ENCODE data around the gene C1D. TPM values are rescaled to one million over a fixed set of nuclear protein-coding genes. Genes with fewer than 3 reads are reported as not detected.

The C1D gene
- total and polyA plus RNA-seq, 2 donors (not counting 3 experiments of a cell fraction or from before 2014, with no cell fraction given), result 11.4 to 14.0 TPM

DNA sequence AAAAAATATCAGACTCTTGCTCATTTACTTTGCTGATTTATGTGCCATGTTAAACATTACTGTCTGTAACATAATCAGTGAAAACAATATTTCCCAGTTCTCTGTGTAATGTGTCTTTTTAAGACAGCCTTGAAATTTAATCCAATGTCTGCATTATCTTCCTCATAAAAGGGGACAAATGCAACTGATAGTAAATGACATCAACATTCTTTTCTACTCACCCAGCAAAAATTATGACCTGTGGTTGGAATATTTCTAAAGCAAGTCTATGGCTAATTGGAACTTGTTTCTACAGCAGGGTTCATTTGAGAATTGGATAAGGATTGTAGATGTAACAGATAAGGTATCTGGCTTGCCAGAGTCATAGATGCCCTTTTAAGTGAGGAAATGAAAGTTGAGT lies 34.8 kb downstream of the C1D start:
- H3K4me2 ChIP-seq (ENCODE audit: insufficient read depth, low read length), result no peak overlapping the region
- CTCF ChIA-PET, result interaction anchor here (1.1 to 2.7 kb wide), 4 partner anchors 182 to 294 kb away, joined by 3 to 11 read pairs (median 8); no protein-coding TSS in a partner anchor

More for the DNA sequence above, 34.8 kb downstream of the C1D start:
- Histone ChIP-seq H3K27me3 (ENCODE audit: control insufficient read depth in 2 of 2, insufficient read depth in 2 of 2, low read length in 2 of 2) (no peaks in the 10 kb centered on the region), H3K9ac (replicated peaks; ENCODE audit: extremely low read depth, insufficient read depth, low read length) (no peak overlapping the region), H2AFZ (ENCODE audit: low read depth, low read length) (no peak overlapping the region), H3K4me3 (replicated peaks in 1 of 3; ENCODE audit: insufficient read depth in 1 of 3, low read depth in 1 of 3, low read length in 3 of 3) (no peak overlapping the region), H3K4me1 (ENCODE audit: control insufficient read depth, extremely low read depth, insufficient read depth, low read length) (peaks cover 6% of the 10 kb centered on the region), H3K9me3 (replicated peaks; ENCODE audit: control insufficient read depth, insufficient read depth, low read length) (no peaks in the 10 kb centered on the region), H3K27ac (ENCODE audit: insufficient read depth, low read depth, low read length) (no peak overlapping the region), H3K79me2 (ENCODE audit: control insufficient read depth, insufficient read depth, low read length) (no peaks in the 10 kb centered on the region), H4K20me1 (replicated peaks; ENCODE audit: control insufficient read depth, extremely low read depth, insufficient read depth, low read length) (no peaks in the 10 kb centered on the region), H3K36me3 (ENCODE audit: control insufficient read depth in 2 of 2, extremely low read depth in 1 of 2, insufficient read depth in 2 of 2, low read length in 2 of 2) (no peaks in the 10 kb centered on the region), H3K9me1 (replicated peaks; ENCODE audit: control insufficient read depth, extremely low read depth, insufficient read depth, low read length) (no peaks in the 10 kb centered on the region)
- no TSS peak for BruUV-seq (replicated peaks)
- FAIRE-seq (no peak), DNase-seq (ENCODE audit: low read depth, low spot score) (no peak)
- POLR2A ChIA-PET, result no interaction called here
- dilution Hi-C loops (cut with MboI; ENCODE audit: extremely low pct_ligation_motif_present, low sequenced_read_pairs) (no loop called here), intact Hi-C loops (cut with micrococcal nuclease) (no loop called here)
- TF ChIP-seq GATA2 (IDR thresholded peaks at IDR 0.05; ENCODE audit: insufficient read depth, insufficient read length, low read depth, low read length) (no peak), MYC (IDR thresholded peaks at IDR 0.05; ENCODE audit: low read depth, low read length) (no peak), POLR2A (IDR thresholded peaks at IDR 0.05; ENCODE audit: low read depth, low read length) (no peak), JUN (IDR thresholded peaks at IDR 0.05; ENCODE audit: borderline replicate concordance, insufficient read depth, insufficient read length, low read depth) (no peak), FOS (IDR thresholded peaks at IDR 0.05; ENCODE audit: borderline replicate concordance, insufficient read depth, low read length) (no peak), POLR2AphosphoS5 (IDR thresholded peaks at IDR 0.05; ENCODE audit: insufficient read depth, low read depth, low read length) (no peak), EZH2 (IDR thresholded peaks at IDR 0.05; ENCODE audit: borderline replicate concordance, low read depth, low read length, severe bottlenecking) (no peak)
- TF ChIP-seq, protein P1, sequence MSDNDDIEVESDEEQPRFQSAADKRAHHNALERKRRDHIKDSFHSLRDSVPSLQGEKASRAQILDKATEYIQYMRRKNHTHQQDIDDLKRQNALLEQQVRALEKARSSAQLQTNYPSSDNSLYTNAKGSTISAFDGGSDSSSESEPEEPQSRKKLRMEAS (IDR thresholded peaks at IDR 0.05; ENCODE audit: insufficient read depth, insufficient read length), result no peak
- TF ChIP-seq, protein P2, sequence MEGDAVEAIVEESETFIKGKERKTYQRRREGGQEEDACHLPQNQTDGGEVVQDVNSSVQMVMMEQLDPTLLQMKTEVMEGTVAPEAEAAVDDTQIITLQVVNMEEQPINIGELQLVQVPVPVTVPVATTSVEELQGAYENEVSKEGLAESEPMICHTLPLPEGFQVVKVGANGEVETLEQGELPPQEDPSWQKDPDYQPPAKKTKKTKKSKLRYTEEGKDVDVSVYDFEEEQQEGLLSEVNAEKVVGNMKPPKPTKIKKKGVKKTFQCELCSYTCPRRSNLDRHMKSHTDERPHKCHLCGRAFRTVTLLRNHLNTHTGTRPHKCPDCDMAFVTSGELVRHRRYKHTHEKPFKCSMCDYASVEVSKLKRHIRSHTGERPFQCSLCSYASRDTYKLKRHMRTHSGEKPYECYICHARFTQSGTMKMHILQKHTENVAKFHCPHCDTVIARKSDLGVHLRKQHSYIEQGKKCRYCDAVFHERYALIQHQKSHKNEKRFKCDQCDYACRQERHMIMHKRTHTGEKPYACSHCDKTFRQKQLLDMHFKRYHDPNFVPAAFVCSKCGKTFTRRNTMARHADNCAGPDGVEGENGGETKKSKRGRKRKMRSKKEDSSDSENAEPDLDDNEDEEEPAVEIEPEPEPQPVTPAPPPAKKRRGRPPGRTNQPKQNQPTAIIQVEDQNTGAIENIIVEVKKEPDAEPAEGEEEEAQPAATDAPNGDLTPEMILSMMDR (IDR thresholded peaks at IDR 0.05; ENCODE audit: extremely low read depth in 1 of 2, insufficient read depth in 1 of 2, low read depth in 1 of 2, low read length in 2 of 2), result no peak
